ENCODE measurements around the gene HIF1AN.

The HIF1AN gene

DNA sequence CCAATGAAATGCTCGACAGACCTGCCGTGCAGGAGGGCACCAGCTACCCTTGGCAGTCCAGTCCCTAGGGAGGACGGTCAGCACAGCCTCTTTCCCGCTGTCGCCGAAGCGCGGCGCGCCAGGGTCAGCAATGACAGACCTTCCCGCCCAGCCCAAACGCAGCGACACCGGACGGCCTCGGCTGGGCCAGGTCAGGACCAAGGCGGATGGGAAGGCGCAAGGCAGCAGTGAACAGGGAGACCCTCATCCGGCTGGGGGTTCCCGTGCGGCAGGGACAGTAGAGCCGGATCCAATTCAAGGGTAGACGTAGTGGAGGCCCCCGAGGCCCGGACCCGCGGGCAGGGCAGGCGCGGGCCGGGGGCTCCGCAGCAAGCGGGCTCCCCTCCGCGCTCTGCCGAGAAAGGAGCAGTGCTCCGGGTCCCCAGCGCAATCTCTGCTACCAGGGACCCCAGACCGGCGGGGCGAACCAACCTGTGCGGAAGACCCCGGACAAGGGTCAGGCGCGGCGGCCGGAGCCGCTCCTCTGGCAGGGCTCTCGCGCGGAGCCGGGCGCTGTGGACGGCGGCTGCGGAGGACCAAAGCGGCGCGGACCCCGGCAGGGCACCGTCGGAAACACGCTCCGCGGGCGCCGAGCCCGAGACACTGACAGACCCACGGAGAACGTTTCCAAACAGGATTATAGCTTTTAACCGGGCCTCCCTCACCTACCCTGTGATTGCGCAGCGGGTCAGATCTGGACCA is 16.3 kb upstream of the HIF1AN start, which contains the start of gene SEC31B:
Gene SEC31B, minus strand, starts transcription at position 551 of the 741 bp plus-strand sequence. CDS start 2,909 bp downstream, outside the sequence.
- in situ Hi-C loops (cut with MboI; ENCODE audit: low sequenced_read_pairs): loop anchor here (10.0 kb wide), 1 partner anchor 175 kb away; the partner anchor contains the start of gene SCD

DNA sequence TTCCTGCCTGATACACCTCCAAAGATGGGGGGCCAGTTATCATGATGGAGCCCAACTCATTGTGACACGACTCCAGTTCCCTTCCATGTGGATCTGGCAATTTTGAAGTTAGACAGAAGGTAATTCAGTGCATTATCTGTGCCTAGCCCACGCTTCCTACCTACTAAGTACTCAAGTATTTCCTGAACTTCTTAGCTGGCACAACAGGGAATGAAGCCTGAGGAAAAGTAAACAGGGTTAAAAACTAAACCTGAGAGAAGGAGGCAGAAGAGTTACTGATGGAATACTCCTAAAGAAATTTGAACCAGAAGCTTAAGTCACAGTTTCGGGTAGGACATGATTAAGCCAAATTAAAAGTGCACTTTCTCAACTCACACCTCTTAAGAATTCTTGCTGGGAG is 14.9 kb upstream of the HIF1AN start:
- in situ Hi-C loops (cut with MboI; ENCODE audit: low sequenced_read_pairs): no loop called here

DNA sequence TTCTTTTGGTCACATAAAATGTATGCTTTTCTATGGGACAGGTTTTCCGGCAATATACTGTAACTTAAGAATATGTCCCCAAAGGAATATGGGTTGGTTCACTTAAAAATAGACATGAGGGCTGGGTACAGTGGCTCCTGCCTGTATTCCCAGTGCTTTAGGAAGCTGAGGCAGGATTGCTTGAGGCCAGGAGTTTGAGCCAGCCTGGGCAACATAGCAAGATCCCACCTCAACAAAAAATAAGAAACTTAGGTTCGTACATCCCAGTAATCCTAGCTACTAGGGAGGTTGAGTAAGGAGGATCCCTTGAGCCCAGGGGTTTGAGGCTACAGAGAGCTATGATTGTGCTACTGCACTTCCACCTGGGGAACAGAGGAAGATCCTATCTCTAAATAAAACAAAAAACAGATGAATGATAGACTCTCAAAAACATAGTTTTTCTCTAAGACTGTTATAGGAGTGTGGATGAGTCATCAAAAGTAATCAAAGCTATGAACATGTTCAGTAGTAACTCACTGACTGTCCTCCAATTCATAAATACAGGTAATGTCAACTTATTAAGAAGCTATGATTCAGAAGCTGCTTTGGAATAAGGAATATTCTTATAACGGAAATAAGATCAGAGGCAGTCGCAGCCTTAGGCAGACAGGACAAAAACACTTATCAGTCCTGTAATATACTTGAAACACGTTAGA is 13.5 kb upstream of the HIF1AN start:
- in situ Hi-C loops (cut with MboI; ENCODE audit: low sequenced_read_pairs): no loop called here

DNA sequence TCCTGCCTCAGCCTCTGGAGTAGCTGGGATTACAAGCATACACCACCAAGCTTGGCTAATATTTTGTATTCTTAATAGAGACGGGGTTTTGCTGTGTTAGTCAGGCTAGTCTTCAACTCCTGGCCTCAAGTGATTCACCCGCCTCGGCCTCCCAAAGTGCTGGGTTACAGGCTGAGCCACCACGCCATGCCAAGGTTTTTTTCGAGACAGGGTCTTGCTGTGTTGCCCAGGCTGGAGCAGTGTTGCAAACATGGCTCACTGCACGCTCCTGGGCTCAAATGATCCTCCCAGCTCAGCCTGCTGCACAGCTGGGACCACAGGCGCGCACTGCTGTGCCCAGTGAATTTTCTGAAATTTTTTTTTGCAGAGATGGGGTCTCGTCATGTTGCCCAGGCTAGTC is 12.8 kb upstream of the HIF1AN start:
- in situ Hi-C loops (cut with MboI; ENCODE audit: low sequenced_read_pairs): no loop called here

DNA sequence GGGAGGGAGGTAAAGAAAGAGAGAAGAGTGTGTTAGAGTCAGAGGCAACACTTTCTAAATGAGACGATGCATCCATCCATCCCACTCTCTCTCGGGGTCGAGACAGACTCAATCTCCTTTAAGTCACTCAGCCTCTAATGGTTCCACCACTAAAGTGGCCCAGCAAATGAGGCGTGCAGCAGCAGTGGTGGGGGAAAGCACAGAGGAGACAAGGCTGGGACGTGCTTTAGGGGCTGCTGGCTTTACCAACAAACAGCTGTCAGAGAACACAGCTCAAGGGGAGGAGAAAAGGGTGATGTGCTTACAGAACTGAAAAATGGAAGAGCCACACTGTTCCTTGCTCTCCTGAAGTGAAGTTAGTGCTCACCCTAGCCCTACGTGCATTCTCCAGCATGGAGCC is 11.5 kb upstream of the HIF1AN start:
- in situ Hi-C loops (cut with MboI; ENCODE audit: low sequenced_read_pairs): no loop called here

DNA sequence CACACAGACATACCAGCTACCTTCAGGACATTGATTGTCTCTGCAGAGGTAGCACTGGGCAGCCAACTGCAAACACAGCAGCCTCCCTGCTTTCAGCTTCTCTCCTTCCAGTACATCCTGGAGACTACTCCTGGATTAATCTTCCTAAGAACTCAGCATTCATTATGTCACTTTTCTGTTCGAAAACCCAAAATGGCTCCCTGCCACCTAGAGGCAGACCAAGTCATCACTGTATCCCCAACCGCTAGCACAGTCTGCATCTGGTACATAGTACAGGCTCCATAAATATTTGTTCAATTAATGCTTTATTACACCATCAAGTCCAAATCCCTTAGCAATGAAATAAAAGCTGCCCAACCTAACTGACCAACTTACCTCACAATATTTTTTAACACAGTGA is 11.1 kb upstream of the HIF1AN start:
- in situ Hi-C loops (cut with MboI; ENCODE audit: low sequenced_read_pairs): no loop called here

DNA sequence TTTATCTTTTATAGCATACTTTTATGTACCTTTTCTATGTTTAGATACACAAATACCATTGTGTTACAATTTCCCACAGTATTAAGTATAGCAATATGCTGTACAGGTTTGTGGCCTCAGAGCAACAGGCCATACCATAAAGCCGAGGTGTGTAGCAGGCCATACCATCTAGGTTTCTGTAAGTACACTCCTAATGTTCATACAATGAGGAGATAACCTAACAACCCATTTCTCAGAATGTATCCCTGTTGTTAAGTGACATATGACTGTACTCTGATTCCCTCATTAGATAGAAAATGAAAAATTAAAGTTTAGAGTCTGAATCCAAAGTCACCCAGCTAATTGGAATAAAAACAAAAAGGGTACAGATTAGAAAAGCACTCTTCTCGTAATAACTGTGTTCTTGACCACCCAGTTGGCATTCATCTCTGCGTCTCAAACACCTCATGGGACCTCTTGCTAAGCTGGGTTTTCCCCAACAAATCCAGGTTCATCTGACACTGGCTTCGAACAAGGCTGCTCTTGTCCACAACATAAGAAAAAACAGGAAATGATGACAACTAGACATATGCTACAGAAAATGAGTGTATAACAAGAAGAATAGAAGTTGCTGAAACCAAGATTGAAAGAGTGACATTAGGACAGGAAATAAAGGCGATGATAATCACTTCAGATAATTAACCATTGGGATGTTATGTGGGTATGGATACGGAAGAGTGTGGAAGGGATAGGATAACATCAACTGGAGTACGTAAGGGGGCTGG is 7.4 kb upstream of the HIF1AN start:
- in situ Hi-C loops (cut with MboI; ENCODE audit: low sequenced_read_pairs): no loop called here

DNA sequence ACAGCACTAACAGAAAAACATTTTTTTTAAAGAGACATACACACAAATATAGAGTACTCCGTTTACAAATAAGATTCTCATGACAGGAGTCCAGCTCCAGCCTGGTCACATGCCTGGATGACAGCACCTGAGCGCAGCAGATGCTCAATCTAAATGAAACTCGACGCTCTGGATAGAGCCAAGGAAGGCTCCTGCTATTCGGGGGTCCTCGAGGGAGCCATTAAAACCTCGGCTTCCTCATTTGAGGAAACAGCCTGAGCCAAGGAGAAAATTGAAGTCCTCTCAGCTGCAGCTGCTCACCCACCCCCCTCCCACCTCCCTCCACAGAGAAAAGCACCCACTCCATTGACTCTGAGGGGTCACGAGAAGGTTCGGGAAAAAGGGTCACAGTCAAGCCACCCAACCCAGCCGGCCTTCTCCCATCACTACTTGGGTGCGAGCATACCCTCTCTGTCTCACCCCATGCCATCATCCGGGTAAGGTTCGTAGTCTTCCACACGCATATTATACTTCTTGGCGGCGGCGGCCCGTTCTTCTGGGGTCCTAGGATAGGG is 6.7 kb upstream of the HIF1AN start:
- in situ Hi-C loops (cut with MboI; ENCODE audit: low sequenced_read_pairs): no loop called here

DNA sequence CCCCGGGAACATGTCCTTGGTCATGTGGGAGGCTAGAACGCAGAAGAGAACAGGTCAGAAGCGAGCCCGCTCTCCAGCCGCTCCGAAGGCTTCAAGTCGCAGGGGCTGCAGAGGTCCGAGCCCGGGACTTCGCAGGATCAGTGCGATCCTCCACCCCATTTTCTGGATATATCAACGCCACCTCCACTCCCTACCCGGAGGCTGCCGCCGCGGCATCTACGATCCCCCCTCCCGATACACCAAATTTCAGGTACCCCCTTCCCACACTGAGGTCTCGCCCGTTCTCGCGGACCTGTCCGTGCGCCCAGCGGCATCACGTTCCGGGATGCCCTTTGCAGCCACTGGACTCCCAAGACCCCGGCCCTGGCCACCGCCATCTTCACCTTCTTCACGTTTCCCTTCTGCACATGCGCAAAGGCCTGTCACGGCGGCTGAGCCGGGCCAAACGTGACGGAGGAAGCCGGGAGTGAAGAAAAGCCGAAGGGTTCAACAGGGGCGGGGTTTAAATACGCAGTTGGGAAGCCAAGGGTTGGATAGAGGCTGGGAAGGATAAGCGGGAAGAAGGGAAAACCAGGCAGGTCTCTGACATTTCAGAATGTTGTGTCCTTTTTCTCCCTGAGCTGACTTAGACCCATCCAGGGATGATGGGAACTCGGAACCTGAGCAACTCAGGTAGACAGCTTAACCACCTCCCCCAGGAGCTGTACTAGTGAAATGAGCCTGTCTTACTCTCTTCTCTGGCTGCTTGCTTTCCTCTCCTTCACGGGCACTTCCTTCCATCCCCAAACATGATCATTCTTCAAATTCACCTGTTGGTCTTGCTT is 6.1 kb upstream of the HIF1AN start, which contains the start of gene NDUFB8:
Gene NDUFB8, minus strand, starts transcription at position 397 of the 824 bp plus-strand sequence. Its CDS starts 20 bp downstream, at position 377.
- in situ Hi-C loops (cut with MboI; ENCODE audit: low sequenced_read_pairs): no loop called here

DNA sequence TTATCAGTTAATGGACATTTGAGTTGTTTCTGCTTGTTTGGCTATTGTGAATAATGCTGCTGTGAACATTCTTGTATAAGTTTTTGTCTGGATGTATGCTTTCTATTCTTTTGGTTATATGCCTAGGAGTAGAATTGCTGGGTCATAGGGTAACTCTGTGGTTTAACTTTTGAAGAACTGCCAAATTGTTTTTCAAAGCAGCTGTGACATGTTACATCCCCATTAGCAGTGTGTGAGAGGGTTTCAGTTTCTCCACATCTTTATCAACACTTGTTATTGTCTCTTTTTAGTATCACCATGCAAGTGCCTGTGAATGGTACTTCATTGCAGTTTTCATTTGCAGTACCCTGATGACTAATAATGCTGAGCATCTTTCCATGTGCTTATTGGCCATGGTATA is 4.0 kb upstream of the HIF1AN start:
- in situ Hi-C loops (cut with MboI; ENCODE audit: low sequenced_read_pairs): no loop called here

DNA sequence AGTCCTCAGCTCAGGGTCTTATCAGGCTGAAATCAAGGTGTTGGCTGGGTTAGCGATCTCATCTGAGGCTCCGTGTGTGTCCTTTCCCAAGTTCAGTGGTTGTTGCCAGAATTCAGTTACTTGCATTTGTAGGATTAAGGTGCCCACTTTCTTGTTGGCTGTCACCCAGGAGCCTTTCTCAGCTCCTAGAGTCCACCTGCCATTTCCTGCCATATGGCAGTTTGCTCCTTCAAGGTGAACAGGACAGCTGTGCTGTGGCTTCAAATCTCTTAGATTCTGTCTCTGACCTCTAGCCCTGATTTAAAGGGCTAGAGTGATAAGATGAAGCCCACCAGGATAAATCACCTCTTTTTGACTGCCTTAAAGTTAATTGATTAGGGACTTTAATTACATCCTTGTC is 1.0 kb upstream of the HIF1AN start:
- in situ Hi-C loops (cut with MboI; ENCODE audit: low sequenced_read_pairs): no loop called here

DNA sequence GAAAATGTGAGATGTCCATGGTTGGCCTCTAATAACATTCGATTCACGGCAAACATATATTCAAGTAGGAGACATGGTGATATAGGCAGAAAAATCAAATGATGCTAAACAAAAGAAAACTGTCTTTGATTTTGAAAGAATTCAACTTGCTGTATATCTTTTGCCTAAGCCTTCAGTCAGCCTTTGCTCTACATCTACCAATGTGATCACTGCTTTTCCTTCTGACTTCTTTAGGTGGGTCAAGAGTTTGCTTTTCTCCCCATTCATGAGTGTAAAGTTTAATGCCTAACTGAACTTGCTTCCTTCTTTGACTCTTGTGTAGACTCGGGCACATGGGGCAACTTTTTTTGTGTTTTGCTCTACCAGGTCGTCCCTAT is 417 bp upstream of the HIF1AN start:
- in situ Hi-C loops (cut with MboI; ENCODE audit: low sequenced_read_pairs): no loop called here

DNA sequence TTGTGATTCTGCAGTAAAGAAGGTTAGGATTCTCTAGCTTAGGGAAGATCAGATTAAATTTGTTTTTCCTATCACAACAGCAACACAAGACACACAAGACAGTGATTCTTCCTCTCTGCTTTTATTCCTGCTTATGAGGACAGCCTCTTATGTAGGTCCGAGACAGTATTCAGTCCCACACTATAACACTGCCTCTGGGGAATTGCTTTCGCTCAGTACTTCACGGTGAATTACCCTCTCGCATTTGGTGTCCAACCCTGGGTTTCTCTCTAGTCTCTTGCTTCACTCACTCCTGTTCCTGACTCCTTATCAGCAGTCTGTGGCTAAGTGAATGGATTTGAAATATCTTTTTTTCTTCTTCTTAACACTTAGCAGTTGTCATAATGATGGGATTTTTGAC is 1.7 kb downstream of the HIF1AN start:
- in situ Hi-C loops (cut with MboI; ENCODE audit: low sequenced_read_pairs): no loop called here

DNA sequence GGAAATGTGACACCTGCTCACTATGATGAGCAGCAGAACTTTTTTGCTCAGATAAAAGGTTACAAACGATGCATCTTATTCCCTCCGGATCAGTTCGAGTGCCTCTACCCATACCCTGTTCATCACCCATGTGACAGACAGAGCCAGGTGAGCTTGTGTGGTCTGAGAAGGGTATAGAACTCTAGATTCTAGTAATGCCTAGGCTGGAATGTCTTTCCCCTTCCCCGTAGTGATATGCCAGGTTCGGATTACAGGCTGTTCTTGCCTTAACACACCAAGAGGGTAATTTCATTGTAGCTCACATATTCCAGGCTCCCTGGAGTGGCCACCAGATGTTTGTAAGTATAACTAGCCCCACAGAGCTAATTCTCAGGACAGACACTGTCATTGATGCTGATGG is 9.2 kb downstream of the HIF1AN start:
- in situ Hi-C loops (cut with MboI; ENCODE audit: low sequenced_read_pairs): no loop called here

DNA sequence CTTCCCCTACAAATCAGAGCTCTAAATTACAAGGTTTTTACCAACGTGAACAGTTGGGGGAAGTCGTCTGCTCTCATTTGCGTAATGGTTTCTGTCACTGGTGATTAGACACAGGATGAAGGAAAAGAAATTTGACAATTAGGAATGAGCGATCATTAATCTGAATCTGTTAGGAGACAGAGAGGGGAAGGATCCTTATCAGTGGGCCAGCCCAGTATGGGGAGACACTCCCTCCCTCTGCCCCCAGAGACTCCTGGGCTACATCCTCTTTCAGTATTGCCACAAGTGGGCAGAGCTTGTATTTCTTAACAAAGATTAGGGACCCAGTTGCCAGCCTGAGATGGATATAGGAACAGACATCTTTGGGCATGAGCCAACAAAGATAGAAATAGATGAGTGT is 15.5 kb downstream of the HIF1AN start:
- in situ Hi-C loops (cut with MboI; ENCODE audit: low sequenced_read_pairs): no loop called here

DNA sequence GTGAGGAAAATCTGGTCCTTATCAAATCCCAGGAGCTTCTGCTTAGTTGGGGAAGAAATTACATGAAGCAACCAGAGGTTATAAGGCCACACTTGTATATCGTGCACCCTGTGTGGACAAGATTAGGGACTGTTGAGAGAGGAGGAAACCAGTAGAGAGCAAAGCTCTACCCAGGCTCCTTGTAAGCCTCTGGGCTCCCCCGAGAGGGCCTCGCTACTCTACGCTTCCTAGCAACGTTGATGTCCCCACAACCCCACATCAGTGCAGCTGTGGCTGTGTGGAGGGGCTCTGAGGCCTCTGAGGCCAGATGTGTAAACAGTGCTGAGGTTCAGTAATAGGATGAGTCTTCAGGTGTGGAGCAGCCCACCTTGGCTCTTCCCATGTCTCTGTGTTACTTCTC is 16.0 kb downstream of the HIF1AN start:
- in situ Hi-C loops (cut with MboI; ENCODE audit: low sequenced_read_pairs): no loop called here

DNA sequence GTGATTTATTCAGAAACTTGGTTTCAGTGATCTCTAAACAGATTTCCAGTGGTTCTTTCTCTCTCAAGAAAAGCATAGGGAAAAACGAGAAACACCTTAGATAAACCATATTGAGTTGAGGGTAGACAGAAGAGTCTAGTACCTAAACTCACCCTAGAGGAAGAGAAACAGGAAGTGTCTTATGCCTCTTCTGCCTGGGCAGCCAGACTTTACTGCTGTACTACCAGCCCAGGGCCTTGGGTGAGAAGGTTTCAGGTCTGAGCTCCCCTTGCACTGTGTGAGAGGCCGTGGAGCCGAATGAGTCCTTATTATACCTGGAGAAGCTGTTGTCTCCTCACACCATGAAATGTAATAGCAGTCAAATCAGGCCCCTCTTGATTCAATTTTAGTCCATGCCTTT is 18.2 kb downstream of the HIF1AN start:
- in situ Hi-C loops (cut with MboI; ENCODE audit: low sequenced_read_pairs): no loop called here

DNA sequence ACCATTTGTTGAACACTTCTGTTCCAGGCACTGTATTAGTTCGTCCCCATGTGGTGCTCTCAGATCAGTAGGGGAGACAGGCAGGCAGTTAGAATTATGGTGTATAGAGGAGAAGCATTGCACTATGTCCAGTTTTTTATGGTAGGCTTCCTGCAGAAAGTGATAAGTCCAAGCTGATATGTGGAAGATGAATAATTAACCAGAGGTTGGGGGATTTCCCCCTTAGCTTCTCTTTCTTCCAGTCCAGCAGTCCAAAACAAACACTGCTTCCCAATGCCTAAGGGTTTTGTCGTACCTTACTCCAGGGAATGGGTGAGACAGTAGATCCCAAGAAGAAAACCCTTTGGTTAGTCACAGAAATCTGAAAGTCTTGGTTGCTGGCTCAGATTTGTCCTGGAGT is 19.2 kb downstream of the HIF1AN start:
- in situ Hi-C loops (cut with MboI; ENCODE audit: low sequenced_read_pairs): no loop called here

DNA sequence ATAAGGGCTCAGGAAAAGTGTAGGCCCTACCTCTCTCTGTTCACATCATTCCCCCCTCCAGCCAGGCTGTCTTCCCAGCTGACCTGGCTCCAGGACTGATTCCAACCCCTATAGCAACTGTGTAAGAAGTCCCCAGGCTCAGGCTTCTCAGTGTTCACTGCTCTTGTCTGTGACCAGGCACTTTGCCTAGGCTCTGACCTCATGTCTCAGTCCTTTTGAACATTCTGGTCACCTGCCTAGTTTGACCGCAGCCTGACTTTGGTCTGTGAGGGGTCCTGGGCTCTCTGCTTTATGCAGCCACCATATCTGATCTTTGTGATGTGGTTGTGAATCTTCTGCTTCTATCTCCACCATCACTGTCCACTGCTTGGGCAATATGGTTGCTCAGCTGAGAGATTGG is 24.5 kb downstream of the HIF1AN start:
- in situ Hi-C loops (cut with MboI; ENCODE audit: low sequenced_read_pairs): loop anchor here (5.0 kb wide), 2 partner anchors 182 to 322 kb away; no protein-coding TSS in a partner anchor

DNA sequence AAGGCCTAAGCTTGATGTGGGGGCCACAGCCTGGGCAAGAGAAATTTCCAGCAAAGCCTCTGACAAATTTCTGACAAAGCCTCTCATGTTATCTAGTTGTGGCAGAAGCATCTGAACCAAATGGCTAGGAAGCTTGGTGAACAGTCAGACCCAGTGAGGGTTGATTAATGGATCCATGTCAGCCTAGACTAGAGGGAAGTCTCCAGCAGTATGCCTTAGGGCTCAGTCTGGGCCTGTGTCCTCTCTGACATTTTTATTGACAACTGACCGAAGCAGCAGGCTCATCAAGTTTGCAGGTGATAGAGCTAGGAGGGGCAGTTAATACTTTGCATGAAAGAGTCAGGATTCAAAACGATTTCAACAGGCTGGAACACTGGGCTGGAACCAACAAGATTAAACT is 25.3 kb downstream of the HIF1AN start:
- in situ Hi-C loops (cut with MboI; ENCODE audit: low sequenced_read_pairs): loop anchor here (5.0 kb wide), 2 partner anchors 181 to 321 kb away; no protein-coding TSS in a partner anchor

Data from HL-60/S4 (cell line).